Ecto neural progenitor cell (in vitro differentiated cells): ENCODE results near the gene PKNOX2.

Experiments used
- DNase-seq: peaks from one replicate; pipeline ENCODE4 v3.0.0-alpha.2; 2018; ENCODE audit warnings: low spot score

Gene PKNOX2

DNA sequence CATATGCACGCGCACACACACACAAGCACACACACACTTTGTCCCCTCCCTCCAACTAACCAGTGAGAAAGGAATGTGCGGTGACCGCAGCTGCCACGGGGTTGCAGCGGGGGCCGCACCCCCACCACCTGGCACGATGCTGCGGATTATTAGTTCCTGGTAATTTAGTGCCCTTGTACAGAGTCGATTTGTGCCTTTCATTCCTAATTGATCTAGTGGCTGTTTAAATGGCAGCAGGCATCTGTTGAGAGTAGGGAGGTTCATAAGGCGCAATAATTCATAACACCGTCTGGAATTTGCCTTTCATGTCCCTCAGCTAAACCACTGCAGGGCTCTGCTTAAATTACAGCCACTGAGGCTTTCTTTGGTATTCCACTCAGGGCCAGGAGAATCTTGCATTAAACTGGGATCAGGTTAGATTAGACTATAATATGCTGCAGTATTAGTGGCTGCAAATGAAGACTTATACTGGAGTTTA is 217.8 kb downstream of the PKNOX2 start:
- DNase-seq: no peak

DNA sequence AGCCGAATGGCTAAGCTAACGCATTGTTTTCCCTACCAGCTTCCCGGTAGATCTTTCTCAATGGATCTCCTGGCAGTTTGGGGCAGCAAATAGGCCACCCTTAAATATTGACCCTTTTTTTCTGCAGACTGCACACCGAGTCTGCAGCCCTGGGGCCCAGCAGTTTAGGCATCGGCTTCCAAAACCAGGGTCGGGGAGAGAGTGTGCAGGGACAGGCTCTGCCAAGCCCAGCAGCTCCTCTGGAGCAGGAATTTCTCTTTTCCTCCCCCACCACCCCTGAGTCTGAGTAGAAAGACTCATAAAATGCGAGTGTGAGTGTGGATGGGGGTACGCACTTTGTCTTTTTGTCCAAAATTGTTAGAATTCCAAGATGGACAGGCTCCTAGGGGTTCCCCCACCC is 218.3 kb downstream of the PKNOX2 start:
- no peak for DNase-seq

DNA sequence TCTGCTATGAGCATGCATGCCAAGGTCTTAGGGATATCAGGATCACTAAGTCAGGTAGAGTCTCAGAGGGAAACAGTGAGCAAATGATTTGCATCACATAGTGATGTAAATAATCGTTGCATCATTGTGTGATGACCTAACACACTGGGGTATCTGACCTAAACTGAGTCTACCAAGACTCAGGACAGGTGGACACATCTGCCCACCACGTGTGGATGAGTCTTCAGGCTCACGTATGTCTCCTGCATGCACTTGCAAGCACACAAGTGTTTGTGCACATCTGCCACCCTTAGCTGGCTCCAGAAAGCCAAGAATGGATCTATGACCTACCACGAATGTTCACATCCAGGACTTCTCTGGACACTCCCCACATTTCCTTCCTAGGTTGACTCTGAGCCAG is 220.3 kb downstream of the PKNOX2 start:
- DNase-seq: no peak

DNA sequence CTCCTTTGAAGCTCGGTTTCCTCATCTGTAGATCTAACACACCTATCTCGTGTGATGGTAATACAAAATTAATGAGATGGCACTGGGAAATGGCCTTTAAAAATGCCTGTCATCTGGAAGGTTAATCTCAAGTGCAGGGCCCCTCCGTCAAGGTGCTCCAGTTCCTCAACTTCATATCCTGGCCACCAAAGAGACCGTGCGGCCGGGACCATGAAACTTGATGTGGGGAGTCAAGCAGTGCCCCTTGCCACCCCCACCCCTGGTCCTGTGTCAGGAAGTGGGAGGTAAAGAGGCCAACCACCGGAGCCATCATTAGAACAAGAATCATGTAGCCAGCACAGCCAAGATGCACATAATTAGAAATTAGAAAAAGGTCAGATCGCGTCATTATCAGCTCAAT is 223.3 kb downstream of the PKNOX2 start:
- no peak for DNase-seq

DNA sequence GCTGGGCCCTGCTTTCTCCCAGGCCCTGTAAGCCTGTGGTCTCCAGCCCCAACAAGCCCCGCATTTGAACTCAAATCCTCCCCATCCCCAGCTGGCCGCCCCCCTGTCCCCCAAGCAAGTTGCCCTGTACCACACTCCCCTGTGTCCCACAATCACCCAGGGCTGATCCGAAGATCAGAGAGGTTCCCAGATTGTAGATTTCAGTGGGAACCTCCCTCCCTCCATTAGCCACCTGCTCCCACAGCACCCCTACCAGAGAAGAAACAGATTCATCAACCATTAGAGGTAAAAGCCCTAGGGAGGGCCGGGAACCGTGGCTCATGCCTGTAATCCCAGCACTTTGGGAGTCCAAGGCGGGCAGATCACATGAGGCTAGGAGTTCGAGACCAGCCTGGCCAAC is 224.1 kb downstream of the PKNOX2 start:
- DNase-seq: no peak

DNA sequence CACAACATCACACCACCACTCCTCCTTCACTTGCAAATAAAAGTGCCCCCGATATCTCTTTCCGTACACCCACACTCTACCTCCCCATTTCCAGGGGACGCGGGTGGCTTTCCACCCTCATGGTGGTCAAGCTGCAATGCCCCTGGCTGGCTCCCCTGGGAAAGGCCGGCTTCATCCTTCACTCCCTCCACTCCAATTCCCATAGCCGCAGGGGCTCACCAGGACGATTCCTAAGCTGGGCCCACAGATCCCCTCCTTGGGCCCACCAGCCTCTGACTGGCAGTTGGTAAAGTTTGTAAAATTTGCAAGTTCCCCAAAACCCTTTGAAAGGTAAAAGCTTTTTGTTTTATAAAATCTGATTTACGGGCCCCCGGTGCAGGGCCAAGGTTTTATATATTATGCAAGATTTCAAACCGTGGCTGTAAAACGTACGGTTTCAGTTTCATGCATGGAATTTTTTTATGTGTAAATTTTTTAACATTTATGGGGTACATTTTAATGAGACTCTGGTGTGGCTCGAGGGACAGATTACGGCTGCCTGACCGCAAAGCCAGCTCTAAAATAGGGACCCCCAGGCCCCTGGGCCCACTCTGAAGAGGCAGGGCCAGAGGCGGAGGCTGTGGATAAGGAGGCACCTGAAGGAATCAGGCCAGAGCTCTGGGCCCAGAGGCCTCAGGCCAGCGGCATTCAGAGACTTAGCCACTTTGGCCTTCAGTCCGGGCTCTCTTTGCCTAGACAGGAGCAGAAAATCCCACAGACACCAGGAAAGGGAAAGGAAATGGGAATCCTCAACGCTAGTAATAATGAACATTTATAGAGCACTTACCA is 225.0 kb downstream of the PKNOX2 start:
- no peak for DNase-seq

DNA sequence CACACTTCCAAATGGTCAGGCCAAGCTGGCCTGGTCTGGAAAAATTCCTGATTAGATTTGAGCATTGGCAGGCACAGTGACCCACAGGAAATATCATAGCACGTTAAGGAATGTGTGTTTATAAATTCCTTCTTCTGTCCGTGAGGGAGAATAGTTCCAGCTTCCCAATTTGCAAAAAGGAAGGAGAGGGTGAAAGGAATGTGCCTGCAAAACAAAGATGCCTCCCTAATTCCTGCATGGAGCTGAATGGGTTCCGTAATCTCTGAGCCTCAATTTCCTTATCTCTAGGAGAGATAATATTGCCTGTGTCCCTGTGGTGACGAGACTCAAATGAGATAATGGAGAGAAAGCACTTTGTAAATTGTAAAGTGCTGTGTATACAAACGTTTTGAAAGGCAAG is 226.4 kb downstream of the PKNOX2 start:
- no peak for DNase-seq

DNA sequence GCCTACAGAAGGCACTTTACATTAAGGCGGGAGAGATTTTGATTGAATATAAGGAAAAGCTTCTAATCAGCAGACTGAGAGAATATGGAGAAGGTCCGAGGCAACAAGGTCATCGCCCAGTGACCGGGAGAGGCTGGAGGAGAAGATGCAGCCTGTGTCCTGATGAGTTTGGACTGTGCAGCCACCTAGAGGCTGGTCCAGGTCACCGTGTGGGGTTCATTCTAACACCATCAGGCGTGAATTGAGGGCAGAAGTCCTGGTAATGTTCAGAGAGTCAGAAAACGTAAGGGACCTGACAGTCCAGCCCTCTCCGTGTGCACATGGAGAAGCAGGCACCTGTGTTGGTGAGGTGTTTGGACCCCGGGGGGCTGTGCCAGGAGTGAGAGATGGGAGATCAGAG is 228.8 kb downstream of the PKNOX2 start:
- DNase-seq: no peak

DNA sequence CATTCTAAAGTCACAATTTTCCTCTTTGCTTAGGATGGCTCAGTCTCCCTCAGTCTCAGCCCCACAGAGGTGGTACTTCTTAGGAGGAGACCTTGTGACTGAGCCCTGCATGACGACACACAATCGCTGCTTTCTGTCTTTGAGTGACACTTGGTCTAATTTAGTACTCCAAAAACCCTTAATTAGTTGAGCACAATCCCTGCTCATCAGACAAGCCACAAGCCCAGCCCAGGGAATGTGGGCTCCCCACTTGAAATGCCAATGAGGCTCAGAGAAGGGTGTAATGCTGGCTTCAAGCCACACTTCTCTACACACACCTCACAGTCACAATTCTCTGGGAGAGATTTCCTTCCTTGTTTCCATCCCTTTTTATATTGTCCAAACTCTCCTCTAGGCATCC is 229.7 kb downstream of the PKNOX2 start:
- no peak for DNase-seq

DNA sequence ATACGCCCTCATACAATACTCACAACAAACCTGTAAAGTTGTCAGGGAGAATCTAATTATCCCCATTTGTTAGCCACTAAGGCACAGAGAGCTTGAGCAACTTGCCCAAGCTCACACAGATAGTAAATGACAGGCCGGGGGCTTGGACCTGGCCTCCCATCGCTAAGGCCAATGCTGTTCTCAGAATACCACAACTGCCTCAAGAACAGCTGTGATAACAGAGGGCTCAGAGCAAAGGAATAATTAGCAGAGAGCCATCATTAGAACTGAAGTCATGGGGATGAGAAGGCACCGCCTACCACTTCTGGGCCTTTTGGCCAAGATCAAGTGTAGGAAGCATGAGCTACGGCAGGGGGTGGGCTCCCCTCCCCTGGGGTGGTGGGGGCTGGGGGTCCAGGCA is 232.9 kb downstream of the PKNOX2 start:
- DNase-seq: no peak

DNA sequence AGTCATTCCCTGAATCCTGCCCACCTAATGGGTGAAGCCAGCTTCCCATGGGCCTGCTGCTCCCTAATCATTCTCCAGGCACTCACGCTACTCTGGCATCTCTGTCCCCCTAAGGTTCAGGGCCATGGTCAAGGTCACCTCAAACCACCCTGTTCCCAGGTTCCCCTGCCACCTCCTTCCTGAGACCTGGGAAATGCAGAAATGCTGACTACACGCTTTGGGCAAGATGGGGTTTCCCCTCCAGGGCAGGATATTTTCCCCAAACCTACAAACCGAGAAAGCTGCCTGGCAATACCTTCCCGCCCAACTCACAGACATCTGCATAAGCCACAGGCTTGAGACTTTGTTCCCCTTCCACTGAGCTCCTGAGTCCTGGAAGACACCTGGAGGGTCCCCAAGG is 233.9 kb downstream of the PKNOX2 start:
- no peak for DNase-seq

DNA sequence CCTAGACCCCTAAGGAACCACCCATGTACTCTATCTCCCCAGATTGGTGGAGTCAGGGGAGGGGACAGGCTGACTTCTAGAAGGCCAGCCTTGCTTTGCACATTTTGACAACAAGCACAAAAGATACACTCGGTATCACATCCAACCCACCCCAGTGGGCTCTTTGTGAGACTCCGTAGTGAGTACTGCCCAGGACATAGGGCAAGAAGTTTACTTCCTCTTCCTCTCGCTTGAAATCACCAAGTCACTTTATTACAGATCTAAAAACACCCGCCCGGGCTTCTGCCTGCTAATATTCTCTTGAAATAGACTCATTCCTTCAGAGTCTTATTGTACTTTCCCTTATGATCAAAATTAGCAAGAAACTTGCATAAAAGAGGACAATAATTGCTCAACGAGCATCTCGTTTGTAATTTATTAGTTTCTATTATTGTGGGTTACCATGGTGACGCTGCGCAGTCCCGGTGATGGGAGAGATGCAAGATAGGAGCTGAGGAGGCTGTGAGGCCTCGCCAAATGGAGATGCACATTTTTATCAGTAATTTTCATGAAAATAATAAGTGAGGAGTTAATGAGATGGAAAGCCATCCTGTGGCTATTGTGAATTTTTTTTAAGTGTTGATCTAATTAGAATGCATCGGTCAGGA is 234.6 kb downstream of the PKNOX2 start:
- DNase-seq: no peak

DNA sequence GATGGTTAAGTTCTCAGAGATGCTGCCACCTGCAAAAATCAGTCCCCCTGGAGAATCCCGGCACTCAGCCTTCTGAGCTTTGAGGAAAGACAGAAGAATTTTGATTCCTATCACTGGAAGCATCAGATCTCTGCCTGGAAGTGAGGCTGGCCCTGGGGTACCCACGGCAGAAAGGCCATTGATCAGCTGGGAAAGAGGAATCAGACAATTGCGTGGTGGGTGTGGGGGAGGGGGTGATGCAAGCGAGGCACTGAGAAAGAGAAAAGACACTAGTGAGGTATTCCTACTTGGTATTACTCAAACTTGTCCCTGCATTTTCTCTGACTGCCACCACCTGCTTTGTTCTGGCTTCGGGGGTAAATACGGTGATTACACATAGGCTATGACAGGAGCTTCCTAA is 235.4 kb downstream of the PKNOX2 start:
- DNase-seq: no peak

DNA sequence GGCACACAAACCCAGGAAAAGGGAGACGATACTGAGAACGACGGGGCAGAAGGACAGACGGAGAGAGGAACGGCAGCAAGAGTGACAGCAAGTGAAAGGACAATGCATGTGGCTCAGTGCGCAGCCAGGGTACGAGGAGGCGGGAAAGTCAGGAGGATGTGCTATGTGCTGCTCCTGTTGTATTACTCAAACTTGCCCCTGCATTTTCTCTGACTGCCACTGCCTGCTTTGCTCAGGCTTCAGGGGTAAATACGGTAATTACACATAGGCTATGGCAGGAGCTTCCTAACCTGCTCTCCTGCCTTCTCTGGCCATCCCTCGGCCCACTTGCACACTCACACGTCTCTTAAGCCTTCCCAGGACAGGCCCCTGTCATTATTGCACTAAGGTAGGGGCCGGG is 236.7 kb downstream of the PKNOX2 start:
- no peak for DNase-seq

DNA sequence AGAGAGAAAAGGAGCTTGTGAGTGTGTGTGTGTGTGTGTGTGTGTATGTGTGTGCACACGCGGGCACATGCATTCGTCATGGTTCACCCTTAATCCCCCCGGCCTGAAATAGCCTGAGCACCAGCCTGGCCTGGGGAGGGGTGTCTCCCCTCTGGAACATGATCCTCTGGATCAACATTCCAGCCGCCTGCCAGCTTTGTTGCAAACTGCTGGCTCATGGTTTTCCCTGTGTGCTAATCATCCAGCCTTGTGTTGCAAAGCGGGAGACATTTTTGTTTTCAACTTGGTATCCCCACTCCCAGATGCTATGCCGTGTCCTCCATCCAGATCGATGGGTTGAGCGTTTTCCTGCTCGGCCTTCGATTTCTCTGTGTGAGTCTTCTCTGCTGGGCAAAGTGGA is 237.2 kb downstream of the PKNOX2 start:
- DNase-seq: peak; percentile 75

DNA sequence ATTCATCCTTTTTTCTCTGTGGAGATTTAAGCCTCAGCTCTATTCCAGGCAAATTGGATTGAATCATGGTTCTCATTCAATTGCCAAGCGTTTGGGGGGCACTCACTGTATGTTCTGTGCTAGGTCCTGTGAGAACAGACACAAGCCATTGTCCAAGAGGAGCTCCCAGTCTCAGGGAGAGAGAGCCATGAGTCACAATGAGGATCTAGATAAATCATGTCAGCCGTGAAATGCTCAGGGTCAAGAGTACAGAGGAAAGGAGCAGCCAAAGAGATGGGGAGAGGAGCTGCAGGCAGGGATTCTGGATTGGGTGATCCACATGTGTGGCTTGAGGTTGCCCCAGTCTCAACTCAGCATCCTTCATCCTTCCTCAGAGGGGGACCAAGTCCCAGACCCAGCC is 237.9 kb downstream of the PKNOX2 start:
- no peak for DNase-seq

DNA sequence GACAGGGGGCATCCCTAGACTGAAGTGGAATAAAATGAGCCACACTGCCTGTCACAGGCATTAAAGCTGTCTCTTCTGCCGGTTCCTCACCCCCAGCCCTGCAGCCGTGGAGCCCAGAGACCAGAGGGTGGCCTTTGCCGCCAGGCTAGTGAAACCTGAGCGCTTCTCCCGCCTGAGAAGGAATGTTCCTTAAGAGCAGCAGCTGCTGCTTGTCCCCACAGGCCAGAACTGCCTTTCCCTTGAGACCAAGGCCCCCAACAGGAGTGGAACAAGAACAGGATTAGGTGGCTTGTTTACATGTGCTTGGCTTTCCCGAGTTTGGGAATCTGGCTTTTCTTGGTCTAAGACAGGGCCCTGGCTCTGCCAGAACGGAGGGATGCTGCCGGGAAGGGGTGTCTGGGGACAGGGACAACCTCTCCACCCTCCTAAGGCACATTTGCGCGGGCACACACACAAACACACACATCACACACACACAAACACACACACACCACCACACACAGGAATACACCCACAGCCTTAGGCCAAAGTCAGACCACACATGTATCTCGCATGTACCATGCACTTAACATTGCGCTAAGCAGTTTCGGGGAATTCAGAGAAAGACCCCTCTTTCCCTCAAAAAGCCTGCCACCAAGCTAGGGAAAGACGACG is 239.7 kb downstream of the PKNOX2 start:
- DNase-seq: peak; percentile 79

DNA sequence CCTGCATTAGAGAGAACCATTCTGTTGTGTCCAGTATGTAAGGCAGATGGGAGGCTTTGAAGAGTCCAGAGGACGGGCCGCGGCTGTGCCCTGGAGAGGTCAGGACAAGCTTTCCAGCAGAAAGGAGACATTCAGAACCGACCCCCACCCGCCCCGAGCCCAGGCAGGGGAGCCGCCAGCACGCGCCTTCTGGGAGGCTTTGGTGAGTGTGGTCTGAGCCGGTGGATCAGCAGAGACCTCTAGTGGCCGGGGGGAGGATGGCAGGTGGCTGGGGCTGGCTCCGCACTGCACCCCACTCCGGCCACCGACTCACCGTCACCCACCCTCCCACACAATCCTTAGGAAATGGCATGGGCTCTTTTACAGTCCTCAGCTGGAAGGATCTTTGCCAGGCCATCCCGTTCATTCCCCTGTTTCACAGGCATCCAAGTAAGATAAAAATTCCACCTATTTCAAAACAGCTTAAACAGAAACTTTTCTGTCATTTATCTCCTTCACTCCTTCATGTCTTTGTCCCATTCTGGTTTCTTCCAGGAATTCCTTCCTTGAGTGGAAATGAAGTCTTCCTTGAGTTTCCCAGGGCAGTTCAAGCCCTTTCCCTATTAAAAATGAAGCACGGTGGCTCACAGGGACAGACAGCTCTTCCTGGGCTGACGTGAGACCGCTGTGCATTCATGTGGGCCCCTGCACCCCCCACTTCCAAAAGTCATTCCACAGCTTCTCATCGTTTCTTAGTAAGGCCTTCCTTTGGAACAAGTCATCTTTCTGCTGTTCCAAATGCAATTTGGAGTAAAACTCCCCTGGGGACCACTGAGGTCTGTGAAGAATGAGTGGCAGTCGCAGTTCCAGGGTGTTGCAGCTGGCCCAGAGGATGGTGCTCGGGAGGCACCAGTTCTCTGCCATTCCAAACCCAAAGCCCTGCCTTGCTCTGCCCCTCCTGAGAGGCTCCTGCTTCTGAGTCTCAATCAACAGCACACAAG is 240.6 kb downstream of the PKNOX2 start:
- peak; percentile 91 for DNase-seq

DNA sequence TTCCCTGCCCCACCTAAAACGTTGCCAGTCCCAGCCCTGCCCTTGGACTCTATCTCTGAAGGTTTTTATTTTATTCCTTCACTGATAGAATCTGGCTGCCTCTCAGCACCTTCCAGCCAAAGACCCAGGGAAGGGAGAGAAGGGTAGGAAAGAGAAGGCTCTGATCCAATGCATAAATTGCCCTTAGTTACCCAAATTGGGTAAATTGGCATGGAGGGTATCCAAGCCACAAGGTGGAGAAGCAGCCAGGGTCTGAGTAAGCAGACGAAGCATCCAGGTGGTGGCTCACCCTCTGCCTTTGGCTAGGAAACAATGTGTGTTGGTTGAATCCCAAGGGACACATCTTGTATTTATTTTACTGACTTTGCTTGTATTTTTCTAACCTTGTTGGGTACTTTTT is 242.5 kb downstream of the PKNOX2 start:
- no peak for DNase-seq

DNA sequence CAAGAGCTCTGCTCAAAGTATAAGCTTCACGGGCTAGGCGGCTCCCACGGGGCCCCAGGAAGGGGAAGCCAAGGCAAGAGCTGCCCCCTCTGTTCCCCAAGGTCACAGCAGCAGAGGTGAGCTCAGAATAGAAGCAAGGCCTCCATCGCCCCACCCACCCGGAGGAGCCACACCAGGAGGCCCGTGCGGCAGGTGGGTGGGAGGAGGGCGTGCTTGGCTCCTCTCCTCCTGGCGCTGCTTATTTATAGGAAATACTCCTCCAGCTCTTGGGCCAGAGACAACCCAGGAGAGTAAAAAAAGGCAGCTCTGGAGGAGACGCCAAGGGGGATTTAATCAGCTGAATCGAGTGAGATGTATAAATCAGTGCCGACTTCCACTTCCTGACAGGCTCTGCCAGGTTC is 243.8 kb downstream of the PKNOX2 start:
- no peak for DNase-seq

DNA sequence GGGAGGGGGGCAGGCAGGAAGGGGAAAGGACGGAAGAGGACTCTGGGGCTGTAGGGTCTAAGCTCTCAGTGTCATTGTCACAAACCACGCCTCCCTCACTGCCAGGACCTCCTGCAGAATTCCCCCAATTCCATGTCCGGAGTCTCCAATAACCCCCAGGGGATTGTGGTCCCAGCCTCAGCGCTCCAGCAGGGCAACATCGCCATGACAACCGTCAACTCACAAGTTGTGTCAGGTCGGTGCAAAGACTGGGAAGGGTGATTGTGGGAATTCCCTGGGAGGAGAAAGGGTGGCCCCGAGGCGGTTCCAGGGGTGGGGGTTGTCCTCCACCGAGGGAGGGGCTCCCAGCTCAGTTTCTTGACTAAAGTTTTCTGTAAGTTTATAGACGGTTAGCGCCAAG is 245.5 kb downstream of the PKNOX2 start:
- peak; percentile 56 for DNase-seq

DNA sequence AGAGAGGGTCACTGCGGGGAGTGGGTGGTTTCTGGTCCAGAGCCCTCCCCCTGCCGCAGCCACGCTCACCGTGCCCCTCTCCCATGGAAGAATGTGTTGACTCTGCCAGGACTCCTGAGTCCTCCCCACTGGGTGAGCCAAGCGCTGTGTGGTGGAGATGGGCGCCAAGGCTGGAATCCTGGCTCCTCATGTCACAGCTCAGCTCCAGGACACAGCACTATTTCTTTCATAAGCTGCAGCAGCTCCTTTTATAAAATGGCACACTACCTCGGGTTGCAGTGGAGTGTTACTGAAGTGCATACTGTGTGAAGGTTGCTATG is 247.6 kb downstream of the PKNOX2 start:
- DNase-seq: no peak
